OCI-LY1 (cell line): ENCODE measurements around the gene EIF5A.
A peak's percentile ranks its signal among the peaks of the same experiment; 100 is the strongest.

Experiments used
- H2AFZ ChIP-seq: fragments of 200-600 bp; sonication (generic), shearing (Covaris generic); 2 replicates; pipeline ENCODE4 v1.6.0; 2014; ENCODE audit warnings: antibody characterized with exemption, mild to moderate bottlenecking, low read length
- H3F3A ChIP-seq: fragments of 200-600 bp; sonication (generic), shearing (Covaris generic); 2 replicates; pipeline ENCODE4 v1.6.0; 2014; ENCODE audit warnings: mild to moderate bottlenecking, antibody characterized with exemption, low read length, moderate library complexity; ENCODE audit not compliant: insufficient read depth
- H3K27ac ChIP-seq: fragments of 200-600 bp; sonication (generic); 2 replicates; pipeline ENCODE4 v1.5.1; 2014; ENCODE audit warnings: low read length, mixed run types, mild to moderate bottlenecking, low read depth; ENCODE audit not compliant: poor library complexity, severe bottlenecking
- H3K27me3 ChIP-seq: fragments of 200-600 bp; sonication (generic); 2 replicates; pipeline ENCODE4 v1.6.0; 2014; ENCODE audit warnings: antibody characterized with exemption, mild to moderate bottlenecking, low read length, moderate library complexity; ENCODE audit not compliant: insufficient read depth
- H3K36me3 ChIP-seq: fragments of 200-600 bp; sonication (generic); 2 replicates; pipeline ENCODE4 v1.6.1; 2014; ENCODE audit warnings: mild to moderate bottlenecking, antibody characterized with exemption, low read length, moderate library complexity, mixed read lengths; ENCODE audit not compliant: insufficient read depth
- H3K4me1 ChIP-seq: fragments of 200-600 bp; sonication (generic); 2 replicates; pipeline ENCODE4 v1.5.1; 2014; ENCODE audit warnings: mild to moderate bottlenecking, low read length, moderate library complexity; ENCODE audit not compliant: insufficient read depth, severe bottlenecking
- H3K4me2 ChIP-seq: fragments of 200-600 bp; sonication (generic), shearing (Covaris generic); 2 replicates; pipeline ENCODE4 v1.6.1; 2014; ENCODE audit warnings: low read length
- H3K4me3 ChIP-seq: fragments of 200-600 bp; sonication (generic); 2 replicates; pipeline ENCODE4 v1.5.1; 2014; ENCODE audit warnings: low read length, low read depth, mild to moderate bottlenecking, mixed read lengths; ENCODE audit not compliant: poor library complexity, severe bottlenecking
- H3K79me2 ChIP-seq: fragments of 200-600 bp; shearing (Covaris generic); 2 replicates; pipeline ENCODE4 v1.6.1; 2016; ENCODE audit warnings: mixed run types, low read length, mixed read lengths; ENCODE audit not compliant: insufficient read depth
- H3K9ac ChIP-seq: fragments of 200-600 bp; sonication (generic), shearing (Covaris generic); 2 replicates; pipeline ENCODE4 v1.6.1; 2014; ENCODE audit warnings: mild to moderate bottlenecking, low read length, mixed read lengths
- H3K9me2 ChIP-seq: fragments of 200-600 bp; sonication (generic), shearing (Covaris generic); 2 replicates; pipeline ENCODE4 v1.6.1; 2014; ENCODE audit warnings: low read depth, mild to moderate bottlenecking, low read length, mixed read lengths
- H3K9me3 ChIP-seq: fragments of 200-600 bp; shearing (Covaris generic); 2 replicates; pipeline ENCODE4 v1.6.1; 2014; ENCODE audit warnings: low read length, mixed read lengths
- H4K20me1 ChIP-seq: fragments of 200-600 bp; sonication (generic), shearing (Covaris generic); 2 replicates; pipeline ENCODE4 v1.6.0; 2016; ENCODE audit warnings: mild to moderate bottlenecking, low read length; ENCODE audit not compliant: insufficient read depth
- CTCF ChIP-seq: fragments of 200-600 bp; sonication (generic), shearing (Covaris generic); IDR thresholded peaks from 2 replicates; pipeline ENCODE4 v1.5.1; 2017; ENCODE audit warnings: mild to moderate bottlenecking, antibody characterized with exemption, low read length, moderate library complexity, mixed read lengths
- EZH2 ChIP-seq: fragments of 200-600 bp; sonication (generic), shearing (Covaris generic); IDR thresholded peaks from 2 replicates; pipeline ENCODE4 v1.8.0; 2017; ENCODE audit warnings: borderline replicate concordance, mixed run types, mild to moderate bottlenecking, antibody characterized with exemption, low read length, moderate library complexity, mixed read lengths

EIF5A gene

GRCh38 chr17:7326186-7326585 lies 18.8 kb downstream of the EIF5A start:
- Histone ChIP-seq H3K27ac (no peak overlapping the region), H3F3A (no peaks in the 10 kb centered on the region), H3K4me3 (no peak overlapping the region), H2AFZ (no peak overlapping the region), H4K20me1 (no peaks in the 10 kb centered on the region), H3K27me3 (no peaks in the 10 kb centered on the region), H3K4me2 (no peak overlapping the region), H3K9me2 (no peaks in the 10 kb centered on the region), H3K79me2 (no peaks in the 10 kb centered on the region), H3K9ac (no peak overlapping the region), H3K36me3 (peaks cover 53% of the 10 kb centered on the region), H3K4me1 (peaks cover 21% of the 10 kb centered on the region), H3K9me3 (no peaks in the 10 kb centered on the region)
- TF ChIP-seq CTCF (no peak), EZH2 (no peak)

- Histone ChIP-seq H3K27me3 (no peaks in the 10 kb centered on the region), H3K9me3 (no peaks in the 10 kb centered on the region), H3K79me2 (no peaks in the 10 kb centered on the region), H3K4me3 (no peak overlapping the region), H3K27ac (no peak overlapping the region), H3K4me1 (peaks cover 28% of the 10 kb centered on the region), H3K9me2 (no peaks in the 10 kb centered on the region), H3K9ac (no peak overlapping the region), H4K20me1 (no peaks in the 10 kb centered on the region), H3K36me3 (peaks cover 44% of the 10 kb centered on the region), H2AFZ (no peak overlapping the region), H3K4me2 (no peak overlapping the region), H3F3A (no peaks in the 10 kb centered on the region)
- TF ChIP-seq CTCF: no peak
- no peak for TF ChIP-seq EZH2
Observed at GRCh38 chr17:7327056-7327455, 19.6 kb downstream of the EIF5A start.

- H3K27me3 ChIP-seq: no peaks in the 10 kb centered on the region
- H3K27ac ChIP-seq: no peak overlapping the region
- peak overlapping the region; percentile 82 for H3K4me2 ChIP-seq
- TF ChIP-seq EZH2: no peak
- no peak for TF ChIP-seq CTCF
- H4K20me1 ChIP-seq: no peaks in the 10 kb centered on the region
- H3F3A ChIP-seq: no peaks in the 10 kb centered on the region
- H3K4me3 ChIP-seq: peak overlapping the region; percentile 98
- peaks cover 33% of the 10 kb centered on the region for H3K4me1 ChIP-seq
- H3K36me3 ChIP-seq: peaks cover 40% of the 10 kb centered on the region
- no peaks in the 10 kb centered on the region for H3K9me3 ChIP-seq
- H3K79me2 ChIP-seq: no peaks in the 10 kb centered on the region
- peak overlapping the region; percentile 94; the same call in 1 of the 2 replicates for H3K9ac ChIP-seq
- H3K9me2 ChIP-seq: no peaks in the 10 kb centered on the region
- no peak overlapping the region for H2AFZ ChIP-seq
Observed at GRCh38 chr17:7327501-7327900, 20.1 kb downstream of the EIF5A start.
